RWPE2 (cell line): Measurements from ENCODE around the gene NCOA5.

Experiments used
- ATAC-seq: fragments of 200-7000 bp; cut with Tn5 transposase; 3 replicates; pipeline ENCODE4 v1.9.1; 2021; ENCODE audit warnings: low read depth
- DNase-seq: peaks from one replicate; pipeline ENCODE4 v3.0.0-alpha.2; 2020; ENCODE audit warnings: low spot score
- H3K27ac ChIP-seq: fragments of 450-650 bp; 2 replicates; pipeline ENCODE4 v1.5.1; 2017; ENCODE audit warnings: mild to moderate bottlenecking; ENCODE audit not compliant: poor library complexity, severe bottlenecking
- H3K27me3 ChIP-seq: fragments of 250-450 bp; sonication (Bioruptor Pico); 2 replicates; pipeline ENCODE4 v1.5.1; 2021; ENCODE audit warnings: mild to moderate bottlenecking, moderate library complexity; ENCODE audit not compliant: insufficient read depth, poor library complexity, severe bottlenecking
- H3K36me3 ChIP-seq: fragments of 250-450 bp; sonication (Bioruptor Pico); 2 replicates; pipeline ENCODE4 v1.5.1; 2020; ENCODE audit warnings: low read depth, mild to moderate bottlenecking, moderate library complexity
- H3K4me1 ChIP-seq: fragments of 250-450 bp; sonication (Bioruptor Pico); 2 replicates; pipeline ENCODE4 v1.5.1; 2021; ENCODE audit warnings: mild to moderate bottlenecking, moderate library complexity; ENCODE audit not compliant: insufficient read depth, poor library complexity, severe bottlenecking
- H3K4me3 ChIP-seq: fragments of 250-450 bp; sonication (Bioruptor Pico); 2 replicates; pipeline ENCODE4 v1.5.1; 2021; ENCODE audit warnings: mild to moderate bottlenecking, moderate library complexity; ENCODE audit not compliant: severe bottlenecking
- H3K9me3 ChIP-seq: fragments of 250-450 bp; sonication (Bioruptor Pico); 2 replicates; pipeline ENCODE4 v1.5.1; 2021; ENCODE audit warnings: mild to moderate bottlenecking, moderate library complexity; ENCODE audit not compliant: severe bottlenecking
- TF ChIP-seq, protein P1 (sequence below): fragments of 450-650 bp; IDR thresholded peaks from one replicate; pipeline ENCODE4 v1.5.1; 2017; ENCODE audit warnings: mild to moderate bottlenecking, moderate library complexity; ENCODE audit not compliant: poor library complexity, severe bottlenecking

Gene NCOA5

DNA sequence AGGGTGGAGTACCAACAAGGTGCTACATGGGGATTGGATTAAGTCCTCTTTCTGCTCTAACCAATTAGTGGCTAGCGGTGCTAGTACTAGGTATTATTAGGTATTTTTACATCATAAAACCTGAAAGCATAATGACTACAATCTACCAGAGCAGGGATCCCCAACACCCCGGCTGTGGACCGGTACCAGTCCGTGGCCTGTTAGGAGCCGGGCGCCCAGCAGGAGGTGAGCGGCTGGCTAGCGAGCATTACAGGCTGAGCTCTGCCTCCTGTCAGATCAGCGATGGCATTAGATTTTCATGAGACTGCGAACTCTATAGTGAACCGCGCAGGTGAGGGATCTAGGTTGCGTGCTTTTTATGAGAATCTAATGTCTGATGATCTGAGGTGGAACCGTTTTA is 19.2 kb upstream of the NCOA5 start:
- no peak overlapping the region for H3K4me3 ChIP-seq
- peaks cover 42% of the 10 kb centered on the region for H3K27me3 ChIP-seq
- TF ChIP-seq, protein P1, sequence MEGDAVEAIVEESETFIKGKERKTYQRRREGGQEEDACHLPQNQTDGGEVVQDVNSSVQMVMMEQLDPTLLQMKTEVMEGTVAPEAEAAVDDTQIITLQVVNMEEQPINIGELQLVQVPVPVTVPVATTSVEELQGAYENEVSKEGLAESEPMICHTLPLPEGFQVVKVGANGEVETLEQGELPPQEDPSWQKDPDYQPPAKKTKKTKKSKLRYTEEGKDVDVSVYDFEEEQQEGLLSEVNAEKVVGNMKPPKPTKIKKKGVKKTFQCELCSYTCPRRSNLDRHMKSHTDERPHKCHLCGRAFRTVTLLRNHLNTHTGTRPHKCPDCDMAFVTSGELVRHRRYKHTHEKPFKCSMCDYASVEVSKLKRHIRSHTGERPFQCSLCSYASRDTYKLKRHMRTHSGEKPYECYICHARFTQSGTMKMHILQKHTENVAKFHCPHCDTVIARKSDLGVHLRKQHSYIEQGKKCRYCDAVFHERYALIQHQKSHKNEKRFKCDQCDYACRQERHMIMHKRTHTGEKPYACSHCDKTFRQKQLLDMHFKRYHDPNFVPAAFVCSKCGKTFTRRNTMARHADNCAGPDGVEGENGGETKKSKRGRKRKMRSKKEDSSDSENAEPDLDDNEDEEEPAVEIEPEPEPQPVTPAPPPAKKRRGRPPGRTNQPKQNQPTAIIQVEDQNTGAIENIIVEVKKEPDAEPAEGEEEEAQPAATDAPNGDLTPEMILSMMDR: no peak
- H3K9me3 ChIP-seq: no peaks in the 10 kb centered on the region
- no peaks in the 10 kb centered on the region for H3K4me1 ChIP-seq
- H3K27ac ChIP-seq: no peak overlapping the region
- ATAC-seq: no peak
- DNase-seq: peak; percentile 70
- no peaks in the 10 kb centered on the region for H3K36me3 ChIP-seq

DNA sequence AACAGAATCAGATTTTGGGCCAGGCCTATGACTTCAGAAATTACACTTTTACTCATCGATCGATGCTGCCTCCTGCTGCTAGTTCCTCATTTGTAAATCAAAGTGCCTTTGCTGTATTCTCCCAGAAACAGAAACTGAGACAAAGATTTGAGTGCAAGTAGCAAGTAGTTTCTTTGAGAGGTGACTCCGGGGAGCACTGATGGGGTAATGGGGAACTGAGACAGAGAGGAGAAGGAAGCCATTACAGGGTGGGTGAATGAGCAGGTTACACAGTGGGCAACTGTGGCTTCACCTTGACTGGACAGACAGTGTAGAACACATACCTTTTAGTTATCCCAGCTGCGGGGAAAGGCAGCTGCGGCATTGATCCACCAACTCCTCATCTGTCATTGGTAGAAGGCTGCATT is 18.7 kb upstream of the NCOA5 start:
- TF ChIP-seq, protein P1: no peak
- DNase-seq (no peak), ATAC-seq (no peak)
- Histone ChIP-seq H3K27ac (no peak overlapping the region), H3K27me3 (peaks cover 42% of the 10 kb centered on the region), H3K4me1 (no peaks in the 10 kb centered on the region), H3K36me3 (no peaks in the 10 kb centered on the region), H3K4me3 (no peak overlapping the region), H3K9me3 (no peaks in the 10 kb centered on the region)

DNA sequence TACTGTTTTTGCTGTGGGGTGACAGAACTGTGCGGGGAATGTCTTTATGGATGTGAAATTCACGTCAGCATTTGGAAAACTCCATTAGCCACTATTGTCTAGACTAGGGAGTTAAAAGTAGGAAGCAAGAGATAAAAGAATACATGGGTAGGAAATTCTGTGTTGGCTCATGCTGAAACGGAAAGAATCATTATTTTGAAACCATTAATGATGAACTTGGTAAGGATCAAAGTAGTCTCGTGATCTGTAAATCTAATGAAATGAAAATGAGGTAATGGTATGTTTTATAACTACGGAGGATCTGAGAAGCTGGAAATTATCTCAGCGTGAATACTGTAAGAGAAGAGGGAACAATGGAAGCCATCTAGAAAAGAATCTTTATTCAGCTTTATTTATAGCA is 17.3 kb upstream of the NCOA5 start:
- Histone ChIP-seq H3K4me3 (no peak overlapping the region), H3K27me3 (peaks cover 44% of the 10 kb centered on the region), H3K4me1 (no peaks in the 10 kb centered on the region), H3K36me3 (no peaks in the 10 kb centered on the region), H3K9me3 (no peaks in the 10 kb centered on the region), H3K27ac (no peak overlapping the region)
- no peak for DNase-seq
- no peak for ATAC-seq
- TF ChIP-seq, protein P1: no peak

DNA sequence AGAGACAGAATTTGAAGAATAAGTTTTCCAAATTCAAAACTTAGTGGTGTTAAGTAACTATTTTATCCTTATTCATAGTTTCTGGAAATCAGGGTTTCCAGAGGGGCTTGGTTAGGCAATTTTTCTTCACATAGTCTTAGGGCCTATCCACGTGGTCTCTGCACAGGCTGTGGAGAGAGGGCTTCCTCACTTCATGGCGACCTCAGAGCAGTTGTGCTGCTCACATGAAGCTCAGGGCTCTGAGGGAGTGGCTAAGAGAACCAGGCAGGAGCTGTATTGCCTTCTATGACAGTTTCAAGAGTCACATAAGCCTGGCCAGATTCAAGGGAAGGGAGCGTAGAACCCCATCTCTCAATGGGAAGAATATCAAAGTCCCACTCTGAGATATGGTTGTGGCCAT is 14.5 kb upstream of the NCOA5 start:
- Histone ChIP-seq H3K4me1 (no peaks in the 10 kb centered on the region), H3K4me3 (no peak overlapping the region)

DNA sequence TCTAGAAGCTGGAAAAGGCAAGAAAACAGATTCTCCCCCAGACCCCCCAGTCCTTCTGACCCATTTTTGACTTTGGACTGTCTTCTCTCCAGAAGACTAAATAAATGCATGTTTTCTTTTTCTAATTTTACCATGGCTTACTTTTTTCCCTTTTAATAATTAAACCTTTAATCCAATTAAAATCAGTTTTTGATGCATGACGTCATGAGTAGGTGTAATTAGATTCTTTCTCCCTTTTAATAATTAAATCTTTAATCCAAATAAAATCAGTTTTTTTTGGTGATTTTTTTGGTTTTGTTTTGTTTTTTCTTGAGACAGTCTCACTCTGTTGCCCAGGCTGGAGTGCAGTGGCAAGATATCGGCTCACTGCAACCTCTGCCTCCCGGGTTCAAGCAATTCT is 13.2 kb upstream of the NCOA5 start:
- no peak for DNase-seq
- TF ChIP-seq, protein P1: no peak
- Histone ChIP-seq H3K27ac (no peak overlapping the region), H3K9me3 (no peaks in the 10 kb centered on the region), H3K27me3 (peaks cover 64% of the 10 kb centered on the region), H3K4me1 (no peaks in the 10 kb centered on the region), H3K36me3 (no peaks in the 10 kb centered on the region), H3K4me3 (no peak overlapping the region)
- ATAC-seq: no peak

More for the DNA sequence above, 14.5 kb upstream of the NCOA5 start:
- Histone ChIP-seq H3K36me3 (no peaks in the 10 kb centered on the region), H3K27ac (no peak overlapping the region), H3K27me3 (peaks cover 52% of the 10 kb centered on the region), H3K9me3 (no peaks in the 10 kb centered on the region)
- TF ChIP-seq, protein P1: no peak
- ATAC-seq: no peak
- DNase-seq: no peak
